HUES48 (cell line): ENCODE data around the gene ENG.

Experiments
- H3K27ac ChIP-seq: one replicate; pipeline ENCODE4 v1.7.0; 2013; ENCODE audit warnings: low read depth, low read length, inconsistent platforms
- H3K27me3 ChIP-seq: 2 replicates; pipeline ENCODE4 v1.6.1; 2013; ENCODE audit warnings: mild to moderate bottlenecking, low read length; ENCODE audit not compliant: control insufficient read depth, insufficient read depth
- H3K36me3 ChIP-seq: 2 replicates; pipeline ENCODE4 v1.6.1; 2013; ENCODE audit warnings: low read length; ENCODE audit not compliant: control insufficient read depth, insufficient read depth
- H3K4me1 ChIP-seq: 2 replicates; pipeline ENCODE4 v1.6.1; 2013; ENCODE audit warnings: mild to moderate bottlenecking, low read length; ENCODE audit not compliant: control insufficient read depth, insufficient read depth
- H3K4me3 ChIP-seq: 2 replicates; pipeline ENCODE4 v1.5.1; 2013; ENCODE audit warnings: mild to moderate bottlenecking, low read depth, low read length
- H3K9ac ChIP-seq: 2 replicates; pipeline ENCODE4 v1.6.1; 2013; ENCODE audit warnings: mild to moderate bottlenecking, low read depth, low read length, moderate library complexity
- H3K9me3 ChIP-seq: 2 replicates; pipeline ENCODE4 v1.6.1; 2013; ENCODE audit warnings: low read length; ENCODE audit not compliant: control insufficient read depth, insufficient read depth

The ENG gene

DNA sequence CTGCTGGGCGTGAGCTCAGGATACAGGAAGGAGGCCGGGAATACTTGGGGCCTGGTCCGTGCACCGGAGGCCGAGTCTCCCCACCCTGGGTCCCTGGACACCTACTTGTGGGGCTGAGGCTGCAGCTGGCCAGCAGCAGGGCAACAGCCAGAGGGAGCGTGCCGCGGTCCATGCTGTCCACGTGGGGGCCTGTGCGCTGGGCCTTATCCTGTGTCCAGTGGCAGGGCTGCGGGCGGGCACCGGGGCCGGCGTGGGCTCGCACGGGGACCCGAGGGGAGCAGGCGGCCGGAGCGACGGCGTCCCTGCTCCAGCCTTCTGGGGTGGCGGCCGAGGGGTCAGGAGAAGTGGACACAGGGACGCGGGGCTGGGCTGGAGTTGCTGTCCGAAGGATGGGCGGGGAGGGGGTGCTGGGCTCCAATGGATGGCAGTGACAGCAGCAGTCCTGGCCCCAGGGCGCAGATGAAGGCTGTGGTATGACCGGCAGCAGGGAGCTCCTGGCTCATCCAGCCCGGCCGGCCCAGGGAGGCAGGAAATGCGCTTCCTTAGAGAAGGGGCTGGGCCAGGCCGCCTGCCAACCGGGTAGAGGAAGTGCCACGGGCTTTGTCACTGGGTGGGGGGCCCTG, at the start of gene ENG:
TSS of gene ENG (minus strand) at position 475 of the 623 bp plus-strand sequence. CDS start at position 172, 303 bp downstream.
- H3K27ac ChIP-seq = no peak within 1 kb of the TSS

DNA sequence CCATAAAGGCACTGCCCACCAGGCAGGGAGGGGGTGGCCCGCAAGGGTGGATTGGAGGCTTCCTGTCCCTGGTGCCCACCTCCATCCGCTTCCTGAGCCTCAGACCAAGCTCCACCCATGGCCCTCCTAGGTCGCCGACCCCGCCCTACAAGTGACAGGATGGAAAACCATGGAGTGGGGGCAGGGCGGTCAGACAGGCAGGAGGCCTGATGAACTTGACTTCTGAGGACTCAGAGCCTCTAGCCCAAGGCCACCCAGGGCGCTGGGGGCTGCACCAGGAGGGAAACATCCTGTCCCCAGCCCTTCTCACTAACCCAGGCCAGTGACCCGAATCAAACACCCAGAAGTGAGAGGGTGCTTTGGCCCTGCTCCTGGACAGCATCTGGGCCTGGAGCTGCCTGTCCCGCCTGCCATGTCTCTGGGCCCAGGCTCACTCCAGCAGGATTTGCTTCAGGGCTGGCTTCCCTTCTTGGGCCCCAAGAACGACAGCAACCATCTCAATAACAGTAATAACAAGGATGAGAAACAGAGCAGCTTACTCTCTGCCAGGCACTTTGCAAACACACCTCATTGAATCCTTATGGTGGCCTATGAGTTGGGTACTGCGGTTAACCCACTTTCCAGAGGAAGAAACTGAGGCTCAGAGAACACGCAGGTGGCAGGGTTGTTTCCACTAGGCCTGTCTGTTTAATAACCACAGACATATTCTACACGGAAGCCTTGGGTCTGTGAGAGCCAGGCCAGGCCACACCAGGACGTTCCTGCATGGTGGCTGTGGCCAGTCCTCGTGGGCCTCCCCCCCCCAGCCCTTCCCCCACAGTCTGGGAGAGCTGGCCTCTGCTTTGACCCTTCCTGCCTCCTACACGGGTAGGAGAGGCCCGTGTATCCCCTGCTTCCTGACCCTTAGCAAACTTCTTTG, 49.4 kb upstream of the ENG start:
- H3K4me1 ChIP-seq = peaks cover 22% of the 10 kb centered on the region
- H3K9me3 ChIP-seq = no peaks in the 10 kb centered on the region
- no peak overlapping the region for H3K9ac ChIP-seq
- H3K27ac ChIP-seq = peak overlapping the region; percentile 35
- H3K4me3 ChIP-seq = no peak overlapping the region
- no peaks in the 10 kb centered on the region for H3K36me3 ChIP-seq
- H3K27me3 ChIP-seq = no peaks in the 10 kb centered on the region

More for the DNA sequence above, at the start of gene ENG:
- H3K4me1 ChIP-seq = no peaks in the 10 kb centered on the region
- no peaks in the 10 kb centered on the region for H3K36me3 ChIP-seq
- H3K9ac ChIP-seq = no peak within 1 kb of the TSS
- no peaks in the 10 kb centered on the region for H3K27me3 ChIP-seq
- no peak within 1 kb of the TSS for H3K4me3 ChIP-seq
- H3K9me3 ChIP-seq = no peaks in the 10 kb centered on the region

DNA sequence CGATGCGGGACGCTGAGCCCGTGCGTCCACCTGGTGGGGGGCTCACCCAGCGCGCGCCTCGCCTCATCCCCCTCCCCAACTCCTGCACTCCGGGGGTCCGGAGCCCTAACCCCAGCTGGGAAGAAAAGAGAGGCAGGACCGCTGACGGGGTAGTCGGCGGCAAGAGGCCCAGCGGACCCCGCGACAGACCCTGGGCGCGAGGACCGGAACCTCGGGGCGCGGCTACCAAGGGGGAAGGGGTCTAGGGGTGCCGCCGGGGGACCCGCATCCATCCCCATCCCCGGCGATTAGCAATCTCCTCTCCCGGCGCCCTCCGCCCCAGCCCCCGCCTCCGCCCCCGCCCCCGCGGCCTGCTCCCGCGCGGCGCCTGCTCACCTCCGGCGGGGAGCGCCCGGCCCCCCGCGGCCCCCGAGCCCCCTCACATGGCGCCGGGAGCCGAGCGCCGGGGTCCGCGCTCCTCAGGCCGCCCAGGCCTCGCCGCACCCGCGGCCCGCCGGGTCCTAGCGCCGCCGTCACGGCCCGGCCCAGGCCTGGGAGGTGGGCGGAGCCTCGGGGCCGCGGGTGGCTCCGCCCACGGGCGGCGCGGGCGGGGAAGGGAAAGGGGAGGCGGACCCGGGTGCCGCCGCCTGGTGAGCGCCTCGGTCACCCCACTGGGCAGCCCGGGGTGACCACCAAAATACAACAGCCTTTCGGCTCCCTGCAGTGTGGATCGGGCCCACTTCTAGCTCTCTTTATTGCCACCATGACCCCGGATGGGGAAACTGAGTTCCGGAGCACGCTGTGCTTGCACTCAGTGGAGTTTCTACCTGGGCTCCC, 44.9 kb upstream of the ENG start, which contains the start of gene ST6GALNAC6:
TSS of gene ST6GALNAC6 (minus strand) at position 476 of the 816 bp plus-strand sequence. CDS start 1,622 bp downstream, outside the sequence.
- Histone ChIP-seq H3K27me3 (no peaks in the 10 kb centered on the region), H3K36me3 (peaks cover 23% of the 10 kb centered on the region), H3K9ac (peak within 1 kb of the TSS; percentile 63), H3K9me3 (no peaks in the 10 kb centered on the region), H3K27ac (no peak within 1 kb of the TSS), H3K4me3 (peak within 1 kb of the TSS; percentile 86), H3K4me1 (peaks cover 27% of the 10 kb centered on the region)

DNA sequence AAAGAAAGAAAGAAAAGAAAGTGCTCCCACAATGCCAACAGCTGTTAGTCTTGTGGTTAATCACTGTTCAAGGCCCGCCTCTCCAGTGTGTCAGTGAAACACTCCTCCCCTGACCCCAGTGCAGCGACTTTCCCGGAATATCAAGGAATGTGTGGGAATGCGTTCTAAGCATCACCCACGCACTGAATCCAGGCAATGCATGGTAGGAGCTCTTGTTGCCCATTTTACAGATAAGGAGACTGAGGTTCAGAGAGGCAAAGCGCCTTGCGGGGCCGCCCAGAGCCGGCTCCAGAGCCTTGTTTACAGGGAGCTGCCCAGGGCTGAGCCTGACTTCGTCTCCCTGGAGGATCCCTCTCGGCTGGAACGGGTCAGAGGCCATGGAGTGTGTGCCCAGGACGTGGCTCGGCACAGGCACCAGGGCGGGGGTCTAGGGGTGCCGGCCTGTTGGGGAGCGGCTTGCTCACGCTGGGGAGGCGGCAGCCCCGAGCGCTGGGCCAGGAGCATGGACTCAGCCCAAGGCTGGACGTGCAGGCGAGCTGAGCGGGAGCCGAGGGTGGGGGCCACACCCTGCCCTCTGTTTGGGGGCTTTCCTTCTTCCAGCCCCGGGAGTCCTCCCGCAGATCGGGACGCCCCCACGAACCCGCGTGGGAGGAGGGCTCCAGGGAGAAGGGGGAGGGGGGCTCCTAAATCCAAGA, 44.1 kb upstream of the ENG start:
- no peaks in the 10 kb centered on the region for H3K9me3 ChIP-seq
- no peak overlapping the region for H3K27ac ChIP-seq
- peaks cover 31% of the 10 kb centered on the region for H3K36me3 ChIP-seq
- peak overlapping the region; percentile 86 for H3K4me3 ChIP-seq
- peak overlapping the region; percentile 63 for H3K9ac ChIP-seq
- H3K27me3 ChIP-seq = no peaks in the 10 kb centered on the region
- peaks cover 20% of the 10 kb centered on the region for H3K4me1 ChIP-seq

DNA sequence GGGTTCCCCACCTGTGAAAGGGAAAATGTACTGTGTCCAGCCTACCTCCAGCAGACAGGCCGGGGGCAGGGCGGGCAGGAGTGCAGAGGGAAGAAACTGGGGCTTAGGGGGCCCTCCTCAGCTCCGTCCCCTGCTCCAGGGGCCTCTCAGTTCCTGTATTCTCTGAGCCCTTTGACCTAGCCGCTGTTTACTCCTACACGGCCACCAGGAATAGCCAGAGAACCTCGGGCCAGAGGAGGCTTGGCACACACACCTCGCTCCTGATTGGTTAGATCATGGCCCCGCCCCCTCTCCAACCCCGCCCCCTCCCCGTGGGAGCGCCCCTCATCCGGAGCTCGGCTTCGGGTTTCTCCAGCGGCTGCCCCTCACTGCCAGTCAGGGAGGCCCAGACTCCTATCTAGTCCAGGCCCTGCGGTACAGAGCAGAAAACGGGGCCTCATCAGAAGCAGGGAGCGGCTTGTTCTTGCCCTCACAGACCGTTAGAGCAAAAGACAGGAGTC, 42.8 kb upstream of the ENG start:
- no peak overlapping the region for H3K4me3 ChIP-seq
- no peaks in the 10 kb centered on the region for H3K27me3 ChIP-seq
- no peak overlapping the region for H3K9ac ChIP-seq
- no peaks in the 10 kb centered on the region for H3K9me3 ChIP-seq
- H3K27ac ChIP-seq = peak overlapping the region; percentile 78
- H3K4me1 ChIP-seq = peaks cover 15% of the 10 kb centered on the region; the same call in 1 of the 2 replicates
- H3K36me3 ChIP-seq = peaks cover 44% of the 10 kb centered on the region

DNA sequence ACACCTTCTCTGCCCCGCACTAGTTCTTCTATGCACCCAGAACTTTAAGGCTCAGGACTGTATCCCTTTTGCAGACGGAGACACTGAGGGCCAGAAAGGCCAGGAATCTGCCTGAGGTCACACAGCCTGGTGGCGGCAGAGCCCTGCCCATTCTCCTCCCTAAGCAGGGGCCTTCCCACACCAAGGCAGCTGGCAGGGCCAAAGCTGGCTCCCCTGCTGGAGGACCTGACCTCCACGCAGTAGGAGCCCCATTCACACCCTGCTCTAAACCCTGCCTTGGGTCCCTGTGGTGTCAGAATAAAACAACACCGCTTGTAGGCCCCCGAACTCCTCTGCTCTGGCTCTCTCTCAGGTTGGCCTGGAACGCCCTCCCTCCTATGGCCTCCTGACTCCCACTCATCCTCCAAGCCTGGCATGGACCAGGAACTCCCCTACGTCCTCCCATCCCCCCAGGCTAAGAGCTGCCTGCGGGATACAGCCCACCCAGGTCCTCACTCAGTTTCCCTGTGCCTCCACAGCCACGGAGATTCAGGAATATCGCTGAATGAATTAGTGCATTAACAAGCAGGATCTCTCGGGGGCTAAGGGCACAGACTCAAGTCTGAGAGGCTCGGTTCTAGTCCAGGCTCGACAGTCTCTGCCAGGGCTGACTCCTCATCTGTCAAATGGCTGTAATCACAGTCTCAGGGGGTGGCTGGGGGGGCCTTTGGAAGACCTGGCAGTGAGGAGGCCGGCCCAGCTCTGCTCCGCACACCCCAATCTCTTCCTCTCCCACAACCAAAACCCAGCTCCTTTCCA, 42.1 kb upstream of the ENG start:
- H3K4me1 ChIP-seq = peaks cover 15% of the 10 kb centered on the region; the same call in 1 of the 2 replicates
- no peak overlapping the region for H3K9ac ChIP-seq
- no peak overlapping the region for H3K4me3 ChIP-seq
- H3K27ac ChIP-seq = peak overlapping the region; percentile 78
- no peaks in the 10 kb centered on the region for H3K27me3 ChIP-seq
- no peaks in the 10 kb centered on the region for H3K9me3 ChIP-seq
- H3K36me3 ChIP-seq = peaks cover 47% of the 10 kb centered on the region

DNA sequence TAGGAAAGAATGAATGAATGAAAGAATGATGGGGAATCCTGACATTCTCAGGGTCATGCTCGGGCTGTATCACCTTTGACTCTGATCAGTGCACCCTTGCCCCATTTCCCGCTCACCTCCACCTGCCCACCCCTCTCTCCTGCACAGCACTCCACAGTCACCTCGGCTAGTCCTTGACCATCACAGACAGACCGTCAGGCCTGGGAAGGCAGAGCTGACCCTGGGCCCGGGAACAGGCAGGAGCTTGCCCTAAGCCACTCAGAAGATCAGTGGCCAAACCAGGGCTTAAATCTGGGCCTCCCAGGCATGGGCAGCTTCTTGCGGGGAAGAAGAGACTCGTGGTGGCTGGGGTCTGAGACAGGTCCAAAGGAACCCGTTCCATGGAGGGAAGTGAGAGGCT, 41.4 kb upstream of the ENG start:
- Histone ChIP-seq H3K9ac (no peak overlapping the region), H3K27ac (no peak overlapping the region), H3K9me3 (no peaks in the 10 kb centered on the region), H3K36me3 (peaks cover 50% of the 10 kb centered on the region), H3K4me1 (peaks cover 15% of the 10 kb centered on the region; the same call in 1 of the 2 replicates), H3K4me3 (no peak overlapping the region), H3K27me3 (no peaks in the 10 kb centered on the region)

DNA sequence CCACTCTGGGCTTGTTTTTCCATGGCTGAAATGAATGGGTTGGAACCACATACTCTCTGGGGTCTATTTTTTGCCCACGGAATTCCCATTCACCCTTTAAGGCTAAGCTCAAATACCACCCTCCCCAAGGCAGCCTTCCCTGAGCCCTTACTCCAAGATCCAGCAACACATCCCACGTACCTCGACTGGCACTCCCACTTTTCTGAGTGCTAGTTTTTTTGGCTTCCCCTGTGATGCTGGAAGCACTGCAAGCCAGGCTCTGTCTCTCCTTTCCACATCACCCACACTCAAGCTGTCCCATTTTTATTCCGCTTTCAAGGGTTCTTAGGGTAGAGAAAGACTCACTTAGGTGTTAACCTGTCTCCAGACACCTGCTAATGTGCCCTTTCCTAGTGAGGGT, 38.9 kb upstream of the ENG start:
- Histone ChIP-seq H3K9me3 (no peaks in the 10 kb centered on the region), H3K36me3 (peaks cover 62% of the 10 kb centered on the region), H3K27ac (no peak overlapping the region), H3K9ac (no peak overlapping the region), H3K4me1 (peaks cover 12% of the 10 kb centered on the region; the same call in 1 of the 2 replicates), H3K27me3 (no peaks in the 10 kb centered on the region), H3K4me3 (no peak overlapping the region)

DNA sequence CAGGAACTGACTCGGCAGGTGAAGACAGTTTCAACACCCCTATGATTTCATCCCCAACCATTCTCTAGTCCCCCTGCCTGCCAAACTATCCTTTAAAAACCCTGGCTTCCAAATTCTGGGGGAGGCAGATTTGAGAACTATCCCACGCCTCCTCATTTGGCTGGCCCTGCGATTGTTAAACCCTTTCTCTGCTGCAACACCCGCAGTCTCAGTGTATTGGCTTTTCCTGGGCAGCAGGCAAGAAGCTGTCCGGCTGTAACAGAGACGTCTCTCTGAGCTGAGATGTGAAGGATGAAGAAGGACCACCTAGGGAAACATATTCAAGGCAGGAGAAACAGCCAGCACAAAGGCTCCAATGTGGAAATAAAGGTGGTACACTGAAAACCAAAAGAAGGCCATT, 38.4 kb upstream of the ENG start:
- no peak overlapping the region for H3K4me3 ChIP-seq
- no peaks in the 10 kb centered on the region for H3K9me3 ChIP-seq
- no peak overlapping the region for H3K27ac ChIP-seq
- H3K36me3 ChIP-seq = peaks cover 63% of the 10 kb centered on the region
- peaks cover 11% of the 10 kb centered on the region; the same call in 1 of the 2 replicates for H3K4me1 ChIP-seq
- H3K9ac ChIP-seq = no peak overlapping the region
- H3K27me3 ChIP-seq = no peaks in the 10 kb centered on the region
